HG03342 (cell line): ENCODE measurements around the gene CRY2.
"Not testable (repeated sequence)": the region's sequence is repeated elsewhere in the genome, so short reads cannot be mapped to it uniquely, and the experiment has no call there.

Experiments used
- ATAC-seq: cut with Tn5 transposase; IDR thresholded peaks from one replicate; pipeline ENCODE4 v1.9.1; 2021; ENCODE audit warnings: mild to moderate bottlenecking, moderate library complexity; ENCODE audit not compliant: unreplicated experiment

The CRY2 gene

DNA sequence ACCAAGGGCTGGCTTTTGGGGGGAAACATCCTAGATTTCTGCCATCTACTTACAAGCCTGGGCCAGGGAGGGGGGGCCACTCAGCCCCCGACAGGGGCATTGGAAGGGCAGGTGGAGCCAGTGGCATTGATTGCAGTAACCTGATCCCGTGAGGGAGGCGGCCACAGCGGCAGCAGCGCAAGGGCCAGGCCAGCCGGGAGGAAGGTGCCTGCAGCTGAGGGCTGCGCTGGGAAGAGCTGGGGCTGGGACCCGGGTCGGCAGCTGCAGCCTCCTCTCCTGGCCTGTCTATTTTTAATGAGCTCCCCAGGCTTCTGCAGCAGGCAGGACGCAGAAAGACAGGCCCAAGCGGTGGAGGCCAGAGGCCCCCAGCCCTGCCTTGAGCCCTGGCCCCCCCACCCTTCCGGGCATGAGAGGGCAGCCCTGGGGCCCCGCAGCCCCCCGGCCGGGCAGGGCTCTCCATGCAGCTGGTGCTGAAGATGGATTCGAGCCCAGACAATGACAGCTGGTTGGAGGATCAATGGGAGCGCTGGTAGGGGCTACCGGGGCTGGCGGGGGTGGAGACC, 49.2 kb downstream of the CRY2 start:
- ATAC-seq = no peak

DNA sequence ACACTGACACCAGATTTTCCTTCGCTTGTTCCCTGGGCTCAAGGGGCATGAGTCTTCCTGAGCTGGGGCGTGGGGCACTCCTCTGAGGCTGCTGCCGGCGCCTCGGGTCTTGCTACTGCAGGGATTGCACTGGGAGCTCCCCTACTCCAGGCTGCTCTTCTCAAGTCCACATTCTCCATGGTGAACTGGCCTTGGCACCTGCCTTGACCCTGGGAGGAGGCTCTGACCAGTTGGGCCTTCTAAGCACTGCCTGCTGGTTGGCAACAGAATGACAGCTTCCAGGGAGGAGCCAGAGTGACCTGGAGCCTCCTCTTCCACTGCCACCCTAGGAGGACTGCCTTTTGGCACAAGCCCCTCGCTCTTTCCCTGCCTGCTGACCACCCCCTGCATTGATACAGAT, 50.3 kb downstream of the CRY2 start:
- ATAC-seq = no peak

DNA sequence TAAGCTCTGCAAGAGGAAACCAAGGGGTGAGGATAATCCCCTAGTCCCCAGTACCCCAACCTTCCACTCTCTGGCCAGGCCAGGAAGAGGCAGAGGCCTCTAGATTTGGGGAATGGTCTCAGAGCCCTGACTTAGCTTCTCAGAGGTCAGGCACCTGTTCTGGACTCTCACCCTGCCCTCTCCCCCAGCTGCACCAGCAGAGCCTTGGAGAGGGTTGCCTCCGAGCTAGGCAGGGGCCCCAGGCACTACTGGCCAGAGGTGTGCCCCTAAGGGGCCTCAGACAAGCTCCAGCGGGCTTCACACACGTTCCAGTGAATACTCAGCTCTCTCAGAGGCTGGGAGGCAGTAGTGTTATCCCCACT, 51.8 kb downstream of the CRY2 start:
- ATAC-seq = no peak

DNA sequence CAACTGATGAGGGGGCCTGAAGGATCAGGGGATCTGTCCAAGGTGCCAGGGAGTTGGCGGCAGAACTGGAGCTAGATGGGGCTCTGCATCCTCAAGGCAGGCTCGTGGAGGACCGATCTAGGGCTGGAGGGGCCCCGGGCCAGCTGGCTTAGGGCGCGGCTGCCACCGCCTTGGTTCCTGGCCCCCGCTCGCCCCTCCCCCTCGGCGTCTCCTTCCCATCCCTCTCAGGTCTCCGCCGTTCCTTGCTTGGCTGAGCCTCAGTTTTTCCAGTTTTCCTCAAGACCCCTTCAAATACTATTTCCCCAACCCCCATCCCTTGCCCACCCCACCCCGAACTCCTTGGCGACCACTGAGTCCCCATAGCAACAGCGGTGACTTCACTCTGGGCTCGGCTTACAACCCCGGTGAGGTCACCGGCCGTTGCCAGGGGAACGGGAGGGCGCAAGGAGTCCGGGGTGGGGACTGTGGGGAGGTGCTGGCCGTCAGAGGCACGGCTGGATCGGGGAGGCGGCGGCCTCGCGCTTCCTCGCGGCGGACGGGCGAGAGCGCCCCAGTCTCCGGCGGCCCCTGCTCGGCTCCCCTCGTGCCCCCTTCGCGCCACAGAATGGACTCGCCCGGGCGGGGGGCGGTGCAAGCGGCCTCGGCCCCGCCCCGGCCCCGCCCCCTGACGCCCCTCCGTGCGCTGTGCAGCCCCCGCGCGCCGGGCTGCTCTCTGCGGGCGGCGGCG, 52.3 kb downstream of the CRY2 start:
- ATAC-seq = peak; percentile 72

DNA sequence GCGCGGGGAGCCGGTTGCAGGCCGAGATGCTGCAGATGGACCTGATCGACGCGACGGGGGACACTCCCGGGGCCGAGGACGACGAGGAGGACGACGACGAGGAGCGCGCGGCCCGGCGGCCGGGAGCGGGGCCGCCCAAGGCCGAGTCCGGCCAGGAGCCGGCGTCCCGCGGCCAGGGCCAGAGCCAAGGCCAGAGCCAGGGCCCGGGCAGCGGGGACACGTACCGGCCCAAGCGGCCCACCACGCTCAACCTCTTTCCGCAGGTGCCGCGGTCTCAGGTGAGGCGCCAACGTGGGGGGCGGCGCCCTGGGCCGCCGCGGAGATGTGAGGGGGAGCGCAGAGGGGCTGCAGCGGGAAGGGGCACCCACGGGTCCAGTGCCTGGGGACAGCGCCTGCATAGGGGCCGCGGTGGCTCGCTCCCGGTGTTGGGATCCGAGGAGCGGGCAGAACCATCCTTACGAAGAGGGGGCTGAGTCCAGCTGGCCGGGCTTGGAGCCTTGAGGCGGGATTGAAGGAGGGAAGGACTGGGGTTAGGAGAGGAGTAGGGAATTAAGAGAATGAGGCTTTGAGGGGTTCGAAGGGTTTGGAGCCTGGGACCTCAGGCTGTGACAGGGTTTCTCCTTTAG, 53.0 kb downstream of the CRY2 start:
- ATAC-seq = not testable (repeated sequence)

DNA sequence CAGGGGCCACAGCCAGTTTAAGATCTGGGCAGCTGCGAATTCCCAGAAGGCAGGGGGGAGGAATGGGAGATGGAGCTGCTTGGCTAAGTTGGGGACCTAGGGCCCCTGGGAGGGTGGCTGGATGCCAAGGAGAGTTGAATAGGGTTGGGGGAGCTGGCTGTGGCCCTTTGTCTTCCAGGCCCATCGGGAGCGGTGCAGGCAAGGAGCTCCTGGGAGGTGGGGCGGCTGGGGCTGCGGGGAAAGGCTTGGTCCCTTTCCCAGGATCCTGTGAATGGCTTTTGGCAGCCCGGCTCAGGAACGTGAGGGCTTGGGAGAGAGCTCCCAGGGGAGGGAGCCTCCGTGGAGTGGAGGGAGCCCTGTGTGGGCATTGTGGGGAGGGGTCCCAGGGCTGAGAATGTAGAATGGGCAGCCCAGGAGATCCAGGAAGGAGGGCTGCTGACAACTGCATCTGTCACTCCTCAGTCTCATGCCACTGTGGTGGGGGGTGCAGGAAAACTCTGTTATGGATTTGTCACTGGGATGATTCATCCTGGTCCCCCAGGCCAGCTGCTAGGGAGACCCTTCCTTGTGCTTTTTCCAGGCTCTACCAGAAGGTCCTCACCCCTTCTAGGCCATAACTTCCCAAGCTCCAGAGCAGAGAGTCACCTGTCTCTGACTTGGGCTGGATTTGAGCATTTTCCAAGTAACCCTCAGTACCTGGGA, 53.8 kb downstream of the CRY2 start:
- ATAC-seq = no peak

DNA sequence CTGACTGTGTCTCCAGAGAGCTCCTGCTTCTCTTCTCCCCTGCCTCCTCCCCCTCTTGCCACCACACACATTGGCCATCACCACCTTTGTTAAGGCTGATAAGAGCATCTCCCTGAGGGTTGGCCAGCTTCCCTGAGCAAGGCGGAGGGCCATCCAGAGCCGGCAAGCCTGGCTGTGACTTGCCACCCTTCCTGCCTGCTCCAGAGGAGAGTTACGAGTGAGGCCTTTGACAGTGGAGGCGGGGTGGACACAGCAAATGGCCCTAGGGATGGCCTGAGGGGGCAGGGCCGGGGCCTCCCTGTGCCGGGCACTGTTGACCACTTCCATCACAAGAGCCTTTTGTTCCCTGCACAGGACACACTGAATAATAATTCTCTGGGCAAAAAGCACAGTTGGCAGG, 54.4 kb downstream of the CRY2 start:
- ATAC-seq = no peak

DNA sequence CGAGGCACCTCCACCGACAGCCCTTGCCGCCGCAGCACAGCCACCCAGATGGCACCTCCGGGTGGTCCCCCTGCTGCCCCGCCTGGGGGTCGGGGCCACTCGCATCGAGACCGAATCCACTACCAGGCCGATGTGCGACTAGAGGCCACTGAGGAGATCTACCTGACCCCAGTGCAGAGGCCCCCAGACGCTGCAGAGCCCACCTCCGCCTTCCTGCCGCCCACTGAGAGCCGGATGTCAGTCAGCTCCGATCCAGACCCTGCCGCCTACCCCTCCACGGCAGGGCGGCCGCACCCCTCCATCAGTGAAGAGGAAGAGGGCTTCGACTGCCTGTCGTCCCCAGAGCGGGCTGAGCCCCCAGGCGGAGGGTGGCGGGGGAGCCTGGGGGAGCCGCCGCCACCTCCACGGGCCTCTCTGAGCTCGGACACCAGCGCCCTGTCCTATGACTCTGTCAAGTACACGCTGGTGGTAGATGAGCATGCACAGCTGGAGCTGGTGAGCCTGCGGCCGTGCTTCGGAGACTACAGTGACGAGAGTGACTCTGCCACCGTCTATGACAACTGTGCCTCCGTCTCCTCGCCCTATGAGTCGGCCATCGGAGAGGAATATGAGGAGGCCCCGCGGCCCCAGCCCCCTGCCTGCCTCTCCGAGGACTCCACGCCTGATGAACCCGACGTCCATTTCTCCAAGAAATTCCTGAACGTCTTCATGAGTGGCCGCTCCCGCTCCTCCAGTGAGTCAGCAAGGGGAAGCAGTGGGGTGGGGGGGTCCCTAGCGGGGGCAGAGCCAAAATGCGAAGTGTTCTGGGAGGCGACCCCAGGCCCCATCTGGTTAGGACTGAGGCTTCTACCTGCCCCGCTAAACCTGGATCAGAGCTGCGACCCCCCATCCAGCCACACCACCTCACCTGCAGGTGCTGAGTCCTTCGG, 55.4 kb downstream of the CRY2 start:
- no peak for ATAC-seq

DNA sequence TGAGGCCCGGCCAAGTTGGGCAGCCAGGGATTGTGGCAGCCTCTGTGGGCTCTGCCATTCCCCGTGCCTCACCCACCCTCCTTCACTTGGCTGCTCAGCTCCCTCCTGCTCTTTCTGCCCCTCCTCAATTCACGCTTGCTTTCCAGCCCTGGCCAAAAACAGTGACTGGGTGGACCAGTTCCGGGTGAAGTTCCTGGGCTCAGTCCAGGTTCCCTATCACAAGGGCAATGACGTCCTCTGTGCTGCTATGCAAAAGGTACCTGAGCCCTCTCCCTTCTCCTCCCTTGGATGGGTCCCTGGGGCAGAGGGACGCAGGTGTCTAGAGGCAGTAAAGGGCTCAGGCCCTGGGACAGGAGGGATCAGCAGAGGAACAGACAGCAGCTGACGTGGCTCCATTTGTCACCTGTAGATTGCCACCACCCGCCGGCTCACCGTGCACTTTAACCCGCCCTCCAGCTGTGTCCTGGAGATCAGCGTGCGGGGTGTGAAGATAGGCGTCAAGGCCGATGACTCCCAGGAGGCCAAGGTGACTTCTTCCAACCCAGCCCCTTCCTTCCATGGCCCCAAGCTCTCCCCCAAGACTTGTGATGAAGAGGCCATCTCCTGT, 57.1 kb downstream of the CRY2 start:
- no peak for ATAC-seq

DNA sequence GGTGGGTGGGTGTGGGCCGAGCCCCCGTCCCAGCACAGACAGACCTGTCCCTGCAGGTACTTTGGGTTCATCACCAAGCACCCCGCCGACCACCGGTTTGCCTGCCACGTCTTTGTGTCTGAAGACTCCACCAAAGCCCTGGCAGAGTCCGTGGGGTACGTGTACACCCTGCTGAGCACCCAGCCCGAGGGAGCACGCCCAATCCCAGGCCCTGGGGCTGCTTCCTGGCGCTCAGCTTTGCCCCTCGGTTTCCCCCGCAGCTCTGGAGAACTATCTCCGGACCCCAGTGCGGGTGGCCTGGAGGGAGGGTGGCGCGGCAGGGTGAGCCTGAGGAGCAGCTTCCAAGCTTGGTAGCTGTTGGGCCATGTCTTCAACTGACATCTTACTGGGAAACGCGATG, 57.8 kb downstream of the CRY2 start:
- ATAC-seq = no peak

DNA sequence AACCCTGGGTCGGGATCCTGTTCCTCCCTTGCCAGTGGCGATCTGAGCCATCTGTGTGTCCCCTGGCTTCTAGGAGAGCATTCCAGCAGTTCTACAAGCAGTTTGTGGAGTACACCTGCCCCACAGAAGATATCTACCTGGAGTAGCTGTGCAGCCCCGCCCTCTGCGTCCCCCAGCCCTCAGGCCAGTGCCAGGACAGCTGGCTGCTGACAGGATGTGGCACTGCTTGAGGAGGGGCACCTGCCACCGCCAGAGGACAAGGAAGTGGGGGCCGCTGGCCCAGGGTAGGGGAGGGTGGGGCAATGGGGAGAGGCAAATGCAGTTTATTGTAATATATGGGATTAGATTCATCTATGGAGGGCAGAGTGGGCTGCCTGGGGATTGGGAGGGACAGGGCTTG, 58.3 kb downstream of the CRY2 start:
- not testable (repeated sequence) for ATAC-seq

DNA sequence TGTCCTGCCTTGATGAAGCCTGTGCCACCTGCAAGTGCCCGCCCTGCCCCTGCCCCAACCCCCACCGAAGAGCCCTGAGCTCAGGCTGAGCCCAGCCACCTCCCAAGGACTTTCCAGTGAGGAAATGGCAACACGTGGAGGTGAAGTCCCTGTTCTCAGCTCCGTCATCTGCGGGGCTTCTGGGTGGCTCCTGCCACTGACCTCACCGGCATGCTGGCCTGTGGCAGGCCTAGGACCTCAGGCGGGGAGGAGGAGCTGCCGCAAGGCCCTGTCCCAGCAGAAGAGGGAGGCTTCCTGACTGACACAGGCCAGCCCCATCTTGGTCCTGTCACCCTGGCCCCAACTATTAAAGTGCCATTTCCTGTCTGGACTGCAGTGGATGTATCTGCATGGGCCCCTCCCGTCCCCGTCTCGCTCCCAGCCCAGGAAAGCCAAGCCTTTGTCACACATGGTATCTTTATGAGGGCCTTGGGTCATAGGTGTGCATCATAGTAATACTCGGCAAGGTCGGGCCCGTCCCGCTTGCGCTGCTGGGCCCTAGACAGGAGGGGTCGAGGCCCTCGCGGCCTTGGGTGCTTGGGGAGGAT, 58.9 kb downstream of the CRY2 start:
- no peak for ATAC-seq

DNA sequence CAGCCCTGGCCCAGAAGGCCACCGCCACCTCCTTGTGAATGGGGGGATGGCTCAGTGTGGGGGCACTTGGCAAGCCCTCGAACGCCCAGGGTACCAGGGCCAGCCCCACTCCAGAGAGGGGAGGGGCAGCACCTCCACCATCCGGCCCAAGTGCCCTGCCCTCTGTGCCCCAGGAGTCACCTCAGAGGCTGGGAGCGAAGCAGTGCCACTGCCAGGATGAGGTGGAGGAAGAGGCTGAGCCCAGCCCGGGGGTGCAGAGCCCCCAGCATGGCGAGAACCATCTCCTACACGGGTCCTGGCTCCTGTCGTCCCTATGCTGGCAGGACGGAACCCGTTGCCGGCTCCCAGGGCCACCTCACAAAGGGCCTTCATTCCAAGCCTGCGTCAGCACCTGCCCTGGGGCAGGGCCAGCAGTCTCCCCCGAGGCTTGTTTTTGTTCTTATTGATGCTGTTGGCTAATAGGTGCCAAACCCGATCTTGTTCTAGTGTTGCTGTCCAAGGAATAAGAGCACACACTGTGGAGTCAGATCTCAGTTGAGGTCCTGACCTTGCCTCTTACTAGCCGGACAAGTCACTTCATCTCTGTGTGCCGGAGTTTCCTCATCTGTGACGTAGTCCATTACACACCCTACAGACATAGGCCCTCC, 59.8 kb downstream of the CRY2 start, which contains the start of gene FREY1:
Gene FREY1 (minus strand): TSS at position 307 of the 647 bp plus-strand sequence. CDS start 26 bp downstream, at position 281.
- no peak for ATAC-seq

DNA sequence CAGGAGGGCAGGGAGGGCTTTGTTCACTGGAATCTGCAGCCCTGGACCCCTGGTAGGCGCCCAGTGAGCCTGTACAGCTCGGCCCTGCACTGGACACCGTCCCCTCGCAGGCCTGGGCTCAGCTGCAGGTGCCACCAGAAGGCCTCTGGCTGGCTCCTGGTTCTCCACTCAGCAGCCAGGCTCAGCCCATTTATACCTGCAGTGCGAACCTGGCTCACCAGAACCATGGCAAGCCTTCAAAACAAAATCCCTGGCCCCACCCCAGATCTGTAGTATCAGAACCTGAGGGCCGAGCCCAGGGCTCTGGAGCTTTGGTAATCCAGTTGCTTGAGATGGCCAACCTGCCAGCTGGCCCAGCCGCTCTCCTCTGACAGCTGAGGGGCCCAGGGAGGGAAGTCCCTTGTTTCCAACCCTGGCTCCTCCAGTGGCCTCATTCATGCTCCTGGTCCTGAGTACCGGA, 60.7 kb downstream of the CRY2 start:
- ATAC-seq = no peak

DNA sequence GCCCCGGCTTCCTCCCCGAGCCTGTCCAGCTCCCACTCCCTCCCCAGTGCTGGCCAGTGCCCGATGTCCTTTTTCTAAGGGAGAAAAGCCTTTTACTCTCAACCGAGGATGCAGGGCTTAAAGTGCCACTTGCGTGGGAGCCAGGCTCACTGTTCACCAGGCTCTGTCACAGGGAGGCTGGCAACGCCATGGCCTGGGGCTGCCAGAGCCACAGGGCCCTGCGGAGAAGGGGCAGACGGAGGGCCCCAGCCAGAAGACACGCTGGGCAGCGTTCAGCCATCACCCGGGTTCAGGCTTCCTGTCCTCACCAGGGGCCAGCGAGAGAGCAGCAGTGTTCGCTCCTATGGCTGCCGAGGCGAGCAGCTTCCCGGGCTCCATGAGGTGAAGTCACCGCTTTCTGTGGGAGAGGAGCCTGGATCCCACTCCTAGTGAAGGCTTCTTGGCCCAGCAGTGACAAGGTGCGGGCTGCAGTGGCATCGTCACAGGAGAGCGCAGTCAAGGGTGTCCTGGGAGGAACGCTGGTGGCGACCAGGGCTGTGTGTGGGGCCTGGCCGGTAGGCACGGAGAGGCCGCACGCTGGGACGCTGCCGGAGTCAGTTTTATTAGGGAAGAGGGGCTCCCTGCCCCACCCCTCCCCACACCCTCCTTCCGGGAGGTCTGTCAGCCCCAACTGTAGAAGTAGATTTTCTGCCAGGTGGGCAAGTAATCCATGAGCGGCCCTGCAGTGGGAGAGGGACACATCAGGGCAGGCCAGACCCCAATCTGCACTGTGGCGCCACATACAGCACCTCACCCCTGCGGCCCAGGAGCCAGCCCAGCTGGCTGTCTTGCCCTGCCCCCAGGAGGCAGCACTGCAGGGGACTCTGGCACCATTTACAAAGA, 62.6 kb downstream of the CRY2 start:
- no peak for ATAC-seq

DNA sequence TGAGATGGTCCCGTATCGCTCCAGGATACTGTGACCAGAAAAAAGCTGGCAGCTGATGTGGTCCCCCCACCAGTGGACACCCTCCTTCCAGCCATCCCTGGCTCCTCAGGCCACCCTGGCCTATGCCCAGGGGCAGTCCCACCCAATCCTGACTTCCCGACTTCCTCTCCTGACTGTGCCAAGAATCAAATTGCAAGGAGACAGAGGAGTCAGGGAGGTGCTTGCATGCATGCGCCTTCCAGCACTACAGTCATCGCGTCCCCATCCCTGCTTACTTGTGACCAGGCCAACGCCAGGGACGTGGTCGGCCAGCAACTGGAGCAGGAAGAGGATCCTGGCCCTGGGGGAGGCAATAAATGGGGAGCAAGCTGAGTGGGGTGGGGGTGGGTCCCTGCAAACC, 63.3 kb downstream of the CRY2 start:
- ATAC-seq = no peak

DNA sequence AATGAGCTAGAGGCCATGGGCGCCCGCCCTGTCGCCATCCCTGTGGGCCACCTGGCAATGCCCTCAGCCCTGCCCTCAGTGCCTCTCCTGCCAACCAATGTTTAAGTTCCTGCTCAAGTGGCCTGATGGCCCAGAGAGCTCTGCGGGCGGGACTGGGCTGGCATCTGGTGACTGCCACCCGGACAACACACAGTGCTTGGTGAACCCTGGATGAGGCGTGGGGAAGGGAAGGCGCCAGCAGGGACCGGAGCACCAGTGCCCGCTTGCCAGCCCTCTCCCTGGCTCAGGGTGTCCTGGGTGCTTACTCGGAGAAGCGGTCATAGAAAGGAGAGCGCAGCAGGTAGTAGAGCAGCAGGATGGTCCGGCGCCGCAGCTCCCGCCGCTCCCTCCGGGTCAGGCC, 66.2 kb downstream of the CRY2 start:
- no peak for ATAC-seq

DNA sequence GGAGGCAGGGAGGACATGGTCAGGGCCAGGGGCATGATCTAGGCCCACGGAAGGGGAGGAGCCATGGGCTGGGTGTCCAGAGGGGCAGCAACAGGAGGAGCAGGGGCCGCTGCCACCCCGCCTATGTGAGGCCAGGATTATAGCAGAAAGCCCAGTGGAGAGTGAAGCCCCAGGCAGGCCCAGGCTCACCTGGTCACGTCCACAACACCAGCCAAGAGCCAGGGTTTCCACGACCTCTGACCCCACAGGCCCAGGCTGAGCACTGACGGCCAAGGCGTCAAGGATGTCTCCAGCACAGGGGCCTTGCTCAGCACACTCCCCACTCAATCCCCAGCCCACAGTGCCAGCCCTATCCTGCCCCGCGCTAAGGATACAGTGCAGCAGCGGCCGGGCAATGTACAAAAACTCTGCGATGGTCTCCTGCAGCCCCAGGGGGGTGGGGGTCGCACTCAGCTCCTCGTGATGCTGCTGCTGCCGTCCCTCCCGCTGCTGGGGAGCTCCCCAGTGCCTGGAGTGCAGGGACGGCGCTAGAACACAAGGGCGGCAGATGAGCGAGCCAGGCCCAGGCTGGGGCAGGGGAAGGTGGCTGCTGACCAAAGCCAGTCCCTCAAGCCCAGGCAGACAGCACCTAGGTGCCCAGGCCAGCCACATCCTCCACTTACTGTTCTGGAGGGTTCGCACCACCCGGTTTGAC, 66.8 kb downstream of the CRY2 start:
- ATAC-seq = no peak
